ENCODE results near the gene TMEM178B.
"Not testable (repeated sequence)": the region's sequence is repeated elsewhere in the genome, so short reads cannot be mapped to it uniquely, and the experiment has no call there.

Gene TMEM178B

GRCh38 chr7:141313896-141314295 lies 240.0 kb downstream of the TMEM178B start:
- no peak for DNase-seq (ENCODE audit: low read depth)

- no peak for DNase-seq (ENCODE audit: low read depth)
Measured at GRCh38 chr7:141317033-141317585, 243.2 kb downstream of the TMEM178B start.

- DNase-seq (ENCODE audit: low read depth), result no peak
Measured at GRCh38 chr7:141320287-141320686, 246.4 kb downstream of the TMEM178B start.

- no peak for DNase-seq (ENCODE audit: low read depth)
Measured at GRCh38 chr7:141322383-141322782, 248.5 kb downstream of the TMEM178B start.

GRCh38 chr7:141323826-141324225 lies 250.0 kb downstream of the TMEM178B start:
- no peak for DNase-seq (ENCODE audit: low read depth)

GRCh38 chr7:141324870-141325269 lies 251.0 kb downstream of the TMEM178B start:
- DNase-seq (ENCODE audit: low read depth), result no peak

- DNase-seq (ENCODE audit: low read depth), result no peak
Measured at GRCh38 chr7:141325275-141325674, 251.4 kb downstream of the TMEM178B start.

GRCh38 chr7:141328290-141328689 lies 254.4 kb downstream of the TMEM178B start:
- no peak for DNase-seq (ENCODE audit: low read depth)

GRCh38 chr7:141330285-141330684 lies 256.4 kb downstream of the TMEM178B start:
- DNase-seq (ENCODE audit: low read depth), result not testable (repeated sequence)

- no peak for DNase-seq (ENCODE audit: low read depth)
Measured at GRCh38 chr7:141333459-141333858, 259.6 kb downstream of the TMEM178B start.

- DNase-seq (ENCODE audit: low read depth), result no peak
Measured at GRCh38 chr7:141335164-141335563, 261.3 kb downstream of the TMEM178B start.

- no peak for DNase-seq (ENCODE audit: low read depth)
Measured at GRCh38 chr7:141339603-141340002, 265.7 kb downstream of the TMEM178B start.

GRCh38 chr7:141340991-141341390 lies 267.1 kb downstream of the TMEM178B start:
- no peak for DNase-seq (ENCODE audit: low read depth)

GRCh38 chr7:141342621-141343408 lies 269.0 kb downstream of the TMEM178B start:
- no peak for DNase-seq (ENCODE audit: low read depth)

- DNase-seq (ENCODE audit: low read depth), result no peak
Measured at GRCh38 chr7:141344153-141344935, 270.5 kb downstream of the TMEM178B start.

- no peak for DNase-seq (ENCODE audit: low read depth)
Measured at GRCh38 chr7:141348728-141349127, 274.9 kb downstream of the TMEM178B start.

- no peak for DNase-seq (ENCODE audit: low read depth)
Measured at GRCh38 chr7:141349338-141349737, 275.5 kb downstream of the TMEM178B start.

- DNase-seq (ENCODE audit: low read depth), result no peak
Measured at GRCh38 chr7:141349804-141350203, 275.9 kb downstream of the TMEM178B start.

GRCh38 chr7:141351175-141351574 lies 277.3 kb downstream of the TMEM178B start:
- no peak for DNase-seq (ENCODE audit: low read depth)

- no peak for DNase-seq (ENCODE audit: low read depth)
Measured at GRCh38 chr7:141352955-141353354, 279.1 kb downstream of the TMEM178B start.

GRCh38 chr7:141354251-141354650 lies 280.4 kb downstream of the TMEM178B start:
- no peak for DNase-seq (ENCODE audit: low read depth)

- no peak for DNase-seq (ENCODE audit: low read depth)
Measured at GRCh38 chr7:141355032-141355431, 281.2 kb downstream of the TMEM178B start.

- no peak for DNase-seq (ENCODE audit: low read depth)
Measured at GRCh38 chr7:141356161-141356560, 282.3 kb downstream of the TMEM178B start.
